ENCODE data around the gene EMD.
"Not testable (repeated sequence)": the region's sequence is repeated elsewhere in the genome, so short reads cannot be mapped to it uniquely, and the experiment has no call there.

The EMD gene

GRCh38 chrX:154397888-154398667, 19.0 kb downstream of the EMD start, which contains the start of gene RPL10:
Gene RPL10 (plus strand): TSS chrX:154398377. CDS start chrX:154398520, 143 bp downstream.
- peak; percentile 79 for DNase-seq

- peak; percentile 66 for DNase-seq
These were observed 19.8 kb downstream of the EMD start for GRCh38 chrX:154398668-154399526.

GRCh38 chrX:154399527-154400368, 20.7 kb downstream of the EMD start:
- DNase-seq = no peak

- not testable (repeated sequence) for DNase-seq
These were observed 21.3 kb downstream of the EMD start for GRCh38 chrX:154400369-154400817.

- DNase-seq = no peak
These were observed 22.1 kb downstream of the EMD start for GRCh38 chrX:154401045-154401799.

GRCh38 chrX:154401918-154402621, 23.0 kb downstream of the EMD start:
- DNase-seq = no peak

- no peak for DNase-seq
These were observed 23.6 kb downstream of the EMD start for GRCh38 chrX:154402622-154403127.

GRCh38 chrX:154403192-154403591, 24.1 kb downstream of the EMD start:
- no peak for DNase-seq

GRCh38 chrX:154403858-154404257, 24.8 kb downstream of the EMD start:
- DNase-seq = no peak

- DNase-seq = no peak
These were observed 25.6 kb downstream of the EMD start for GRCh38 chrX:154404625-154405192.

GRCh38 chrX:154408659-154409221, 29.6 kb downstream of the EMD start:
- DNase-seq = no peak

- no peak for DNase-seq
These were observed 30.3 kb downstream of the EMD start, which contains the start of gene DNASE1L1 for GRCh38 chrX:154409222-154409871. Gene DNASE1L1 (minus strand): TSS chrX:154409254. CDS start chrX:154405568, 3,686 bp downstream.

- DNase-seq = no peak
These were observed 32.9 kb downstream of the EMD start for GRCh38 chrX:154411981-154412340.

- DNase-seq = no peak
These were observed 33.4 kb downstream of the EMD start for GRCh38 chrX:154412468-154412867.

- no peak for DNase-seq
These were observed 34.0 kb downstream of the EMD start for GRCh38 chrX:154413142-154413541.

GRCh38 chrX:154417157-154417556, 38.1 kb downstream of the EMD start:
- no peak for DNase-seq

GRCh38 chrX:154419189-154419588, 40.1 kb downstream of the EMD start:
- DNase-seq = no peak

- no peak for DNase-seq
These were observed 40.8 kb downstream of the EMD start for GRCh38 chrX:154419688-154420401.

GRCh38 chrX:154420402-154420756, 41.3 kb downstream of the EMD start:
- DNase-seq = no peak

All from effector CD4-positive, alpha-beta T cell (primary cell).